ENCODE measurements around the gene PGA3.

DNA sequence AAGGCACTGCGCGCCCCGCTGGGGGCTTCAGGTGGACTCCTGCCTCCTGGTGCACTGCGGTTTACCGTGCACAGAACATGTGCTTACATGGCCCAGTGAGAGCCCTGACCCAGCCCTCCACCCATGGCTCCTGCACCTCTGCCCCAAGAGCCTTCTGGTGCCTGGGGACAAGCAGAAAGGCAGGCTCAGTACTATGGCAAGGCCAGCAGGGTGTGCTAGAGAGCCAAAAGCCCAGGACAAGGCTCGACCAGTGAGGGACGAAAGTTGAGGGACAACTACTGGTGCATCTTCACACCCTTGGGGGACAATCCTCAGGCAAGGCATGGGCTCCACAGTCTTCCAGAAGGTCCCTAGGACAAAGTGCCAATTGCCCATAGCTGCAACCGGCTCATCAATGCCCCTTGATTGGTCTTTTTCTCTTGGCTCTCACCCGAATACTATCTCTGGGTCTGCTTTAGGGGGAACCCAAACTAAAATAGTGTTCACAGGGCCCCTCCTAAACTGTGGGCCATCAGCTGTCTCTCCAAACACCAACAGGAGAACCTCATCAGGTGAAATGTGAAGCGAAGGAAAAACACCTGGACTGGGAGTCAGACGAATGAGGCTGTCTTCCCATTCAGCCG lies 51.2 kb downstream of the PGA3 start:
- TF ChIP-seq POLR2AphosphoS5 (IDR thresholded peaks at IDR 0.05) (no peak), CTCF (IDR thresholded peaks at IDR 0.05) (peak; percentile 19 to 63 (median 52)), POLR2A (IDR thresholded peaks at IDR 0.05) (no peak), EP300 (IDR thresholded peaks at IDR 0.05) (no peak)
